ENCODE measurements around the gene PARVG.

The PARVG gene

DNA sequence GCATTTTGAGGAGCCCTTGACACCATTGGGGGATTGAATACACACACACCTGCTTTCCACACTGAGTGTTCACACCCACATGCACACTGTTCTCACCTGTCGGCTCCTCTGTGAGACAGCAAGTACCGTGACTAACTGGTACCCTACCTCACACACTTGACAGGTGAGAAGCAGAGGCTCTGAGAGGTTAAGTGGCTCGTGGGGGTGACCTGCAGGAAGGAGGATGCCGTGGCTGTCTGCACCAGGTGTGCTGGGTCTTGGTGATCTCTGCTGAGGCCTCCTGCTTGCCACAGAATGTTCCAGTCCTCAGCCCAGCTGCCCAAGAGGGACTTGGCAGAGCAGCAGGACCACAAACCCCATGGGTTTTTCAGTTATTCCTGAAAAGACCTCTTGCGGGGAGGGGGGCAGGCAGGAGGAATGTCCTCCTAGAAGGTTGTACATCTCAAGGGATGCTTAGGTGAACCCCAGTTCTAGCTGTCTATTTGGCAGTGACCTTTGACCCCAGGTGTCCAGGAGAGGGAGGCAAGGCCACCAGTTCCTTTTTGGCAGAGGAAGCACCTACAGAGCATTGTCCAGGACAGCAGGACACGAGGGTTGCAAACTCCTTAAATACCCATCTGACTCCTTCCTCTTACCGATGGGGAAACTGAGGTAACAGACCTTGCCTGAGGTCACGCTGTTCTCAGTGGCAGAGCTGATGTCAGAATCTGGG lies 66.0 kb downstream of the PARVG start:
- no peak for DNase-seq

DNA sequence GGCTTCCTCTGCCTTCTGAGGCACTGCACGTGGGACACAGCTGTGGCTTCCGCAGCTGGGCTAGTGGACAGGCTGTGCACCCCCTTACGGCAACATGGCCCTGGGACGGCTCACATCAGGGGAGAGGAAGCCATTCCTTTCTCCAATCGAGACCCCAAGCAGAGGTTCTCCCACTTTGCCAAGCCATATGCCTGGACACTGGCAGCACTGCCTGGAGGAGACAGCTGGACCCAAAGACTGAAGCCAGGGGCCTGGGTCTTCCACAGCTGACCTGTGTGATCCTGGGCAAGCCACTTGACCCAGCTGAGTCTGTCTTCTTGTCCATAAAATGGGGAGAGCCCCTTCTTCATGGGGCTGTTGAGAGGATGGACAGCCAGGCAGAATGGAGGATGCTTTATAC lies 66.6 kb downstream of the PARVG start:
- DNase-seq = no peak

DNA sequence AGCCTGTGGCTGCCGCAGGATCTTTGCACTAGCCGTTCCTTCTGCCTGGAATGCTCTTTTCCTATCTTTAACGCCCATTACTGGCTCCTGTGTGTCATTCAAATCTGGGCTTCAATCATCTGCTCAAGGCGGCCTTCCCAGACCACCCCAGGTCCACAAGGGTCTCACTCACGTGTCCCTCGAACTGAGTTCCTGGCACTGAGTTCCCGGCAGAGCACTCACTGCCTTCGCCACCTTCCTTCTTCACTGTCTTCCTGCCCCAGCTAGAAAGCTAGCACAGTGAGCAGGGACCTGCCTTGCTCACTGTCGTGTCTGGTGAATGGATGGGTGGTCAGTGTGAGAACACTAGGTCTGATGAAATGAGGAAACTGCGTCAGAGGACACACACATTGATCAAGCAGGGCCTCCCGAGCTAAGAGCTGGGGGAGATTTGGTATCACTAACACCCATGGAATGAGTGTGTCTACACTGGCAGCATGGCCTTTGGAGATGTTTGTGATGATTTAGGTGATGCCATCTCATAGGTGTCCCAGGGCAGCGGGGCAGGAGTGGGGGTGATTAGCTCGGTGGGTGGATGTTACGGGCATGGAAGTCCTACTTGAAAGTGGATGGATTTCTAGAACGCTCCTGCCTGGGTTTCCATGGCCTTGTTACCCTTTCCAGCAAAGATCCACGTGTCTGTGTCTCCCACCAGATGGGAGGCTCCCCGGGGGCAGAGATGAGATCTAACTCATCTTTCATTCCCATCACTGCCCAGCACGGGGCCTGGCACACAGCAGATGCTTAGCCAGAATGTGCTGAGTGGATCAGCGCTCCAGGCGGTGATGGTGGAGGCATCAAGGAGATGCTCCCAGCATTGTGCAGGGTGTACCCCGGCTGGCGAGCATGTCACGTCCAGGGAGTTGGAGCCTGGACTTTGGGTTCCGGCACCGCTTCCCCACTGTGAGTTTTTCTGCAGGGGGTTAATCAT lies 67.5 kb downstream of the PARVG start:
- DNase-seq = no peak

DNA sequence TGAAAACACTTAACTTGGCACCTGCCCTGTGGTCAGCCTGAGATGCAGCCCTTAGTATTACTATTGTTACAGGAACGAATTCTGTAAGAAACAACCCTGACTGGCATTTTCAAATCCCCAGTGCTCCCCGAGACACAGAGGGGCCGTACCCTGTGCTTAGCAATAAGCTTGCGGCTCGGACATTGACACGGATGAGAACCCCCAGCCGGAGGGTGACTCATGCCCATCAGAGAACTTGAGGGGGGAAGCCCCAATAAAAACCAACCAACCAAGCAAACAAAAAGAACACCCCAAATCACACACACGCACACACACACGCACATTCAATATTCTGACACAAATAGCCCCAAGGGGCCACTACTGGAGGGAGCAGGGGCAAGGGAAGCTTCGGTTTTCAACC lies 68.2 kb downstream of the PARVG start:
- DNase-seq = no peak

DNA sequence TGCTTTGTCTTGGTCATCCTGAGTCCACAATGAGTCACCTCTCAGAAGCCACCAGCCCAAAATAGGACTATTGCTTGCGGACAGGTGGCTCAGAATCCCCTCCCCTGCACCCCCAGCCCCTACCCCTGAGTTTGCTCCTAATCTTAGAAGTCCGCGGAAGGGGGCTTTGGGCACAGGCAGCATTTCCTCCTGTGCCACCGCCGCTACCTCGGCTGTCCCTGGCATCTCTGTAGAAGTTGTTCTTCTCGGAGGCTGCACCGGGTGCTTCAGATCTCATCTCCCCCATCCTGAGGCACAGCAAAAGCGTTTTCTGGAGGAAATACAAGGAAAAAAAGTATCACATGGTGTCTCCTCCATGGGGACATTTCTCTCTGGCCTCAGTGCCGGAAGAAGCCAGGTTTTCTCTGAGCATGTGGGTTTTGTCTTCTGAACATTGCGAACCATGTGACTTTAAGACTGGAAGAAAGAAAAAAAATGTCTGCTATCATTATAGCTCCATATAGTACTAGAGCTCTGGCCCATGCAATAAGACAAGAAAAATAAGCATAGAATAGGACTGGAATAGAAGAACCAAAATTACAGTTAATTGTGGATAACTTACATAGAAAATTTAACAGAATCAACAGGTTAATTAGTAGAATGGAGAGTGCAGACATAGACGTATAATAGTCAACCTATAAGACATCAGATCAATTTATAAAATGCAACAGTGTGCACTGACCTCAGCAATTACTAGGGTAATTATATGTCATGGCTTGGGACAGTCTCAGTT lies 68.8 kb downstream of the PARVG start:
- no peak for DNase-seq

DNA sequence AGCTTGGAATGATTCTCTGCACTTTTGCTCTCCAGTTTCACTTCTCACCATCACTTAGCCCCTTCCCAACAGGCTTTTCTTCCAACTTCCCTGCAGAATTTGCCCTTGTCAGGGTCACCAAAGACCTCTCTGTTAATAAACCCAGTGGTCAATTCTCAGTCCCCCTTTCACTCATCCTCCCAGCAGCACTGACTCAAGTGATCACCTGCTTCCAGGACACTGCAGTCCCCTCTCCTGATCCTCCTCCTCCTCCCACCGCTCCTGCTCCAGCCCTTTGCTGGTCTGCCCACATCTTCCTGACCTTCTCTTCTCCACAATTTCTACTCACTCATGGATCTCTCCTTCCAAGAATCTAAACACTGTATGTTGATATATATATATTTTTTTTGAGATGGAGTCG lies 74.1 kb downstream of the PARVG start:
- no peak for DNase-seq

DNA sequence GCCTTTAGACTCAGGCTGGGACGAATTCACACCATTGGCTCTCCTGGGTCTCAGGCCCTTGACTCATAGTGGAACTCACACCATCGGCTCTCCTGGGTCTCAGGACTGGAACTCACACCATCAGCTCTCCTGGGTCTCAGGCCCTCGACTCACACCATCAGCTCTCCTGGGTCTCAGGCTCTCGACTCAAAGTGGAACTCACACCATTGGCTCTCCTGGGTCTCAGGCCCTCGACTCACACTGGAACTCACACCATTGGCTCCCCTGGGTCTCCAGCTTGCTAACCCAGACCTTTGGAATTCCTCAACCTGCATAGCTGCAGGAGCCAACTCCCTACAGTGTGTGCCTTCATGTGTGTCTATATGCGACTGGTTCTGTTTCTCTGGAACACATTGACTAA lies 75.4 kb downstream of the PARVG start:
- DNase-seq = no peak

DNA sequence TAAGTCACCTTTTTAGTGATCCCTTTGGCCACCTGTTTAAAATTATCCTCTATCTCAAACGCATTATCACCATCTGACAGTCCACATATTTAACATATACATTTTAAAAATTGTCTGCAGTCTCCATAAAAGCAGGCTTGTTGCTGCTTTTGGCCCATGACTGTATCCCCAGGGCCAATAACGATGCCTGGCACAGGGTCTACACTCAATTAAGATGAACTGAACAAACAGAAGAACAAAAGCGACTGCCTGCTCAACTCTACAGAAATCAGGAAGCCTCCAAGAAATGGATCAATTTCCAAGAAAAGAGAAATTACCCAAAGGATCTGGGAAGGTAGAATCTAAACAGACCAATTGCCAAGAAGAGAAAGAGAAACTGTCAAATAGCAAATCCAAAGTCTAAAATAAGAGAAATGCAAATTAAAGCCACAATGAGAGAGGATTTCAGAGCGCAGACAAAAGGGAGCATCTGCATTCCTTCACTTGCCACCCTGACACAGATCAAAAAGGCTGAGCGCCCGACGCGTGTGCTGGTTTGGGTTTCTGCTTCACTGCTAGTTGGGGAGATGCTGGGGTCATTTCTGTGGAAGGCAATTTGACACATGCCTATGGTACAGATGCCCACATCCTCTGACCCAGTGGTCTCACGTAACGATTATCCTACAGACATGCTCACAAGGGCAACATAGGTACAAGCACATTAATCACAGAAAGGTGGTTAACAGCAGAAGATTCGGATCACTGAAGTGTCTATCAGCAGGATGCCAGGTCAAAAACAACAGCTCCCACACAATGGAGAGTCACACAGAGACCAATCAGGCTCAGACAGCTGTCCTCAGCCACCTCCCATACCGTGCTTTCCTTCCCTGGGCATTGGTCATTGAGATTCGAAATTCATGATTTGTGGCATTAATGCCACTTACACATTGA lies 76.1 kb downstream of the PARVG start:
- DNase-seq = no peak
